Stimulated activated CD8-positive, alpha-beta memory T cell treated with anti-CD3 and anti-CD28 coated beads, Interleukin-2, amount 100 ng/mL, for 48 hours (primary cell): ENCODE data around the gene TAF11L3.
"Not testable (repeated sequence)": the region's sequence is repeated elsewhere in the genome, so short reads cannot be mapped to it uniquely, and the experiment has no call there.

Experiments used
- DNase-seq, 2 donors: peaks; one replicate each; pipeline ENCODE4 v3.0.0-alpha.2; 2020; ENCODE audit warnings: low read depth in 2 of 2

TAF11L3 gene

GRCh38 chr5:17518067-17518466, at the start of gene TAF11L3:
Gene TAF11L3 (plus strand): TSS chr5:17518367.
- DNase-seq = not testable (repeated sequence)

GRCh38 chr5:17470064-17470463, 48.1 kb upstream of the TAF11L3 start:
- DNase-seq = no peak

GRCh38 chr5:17475064-17475463, 43.1 kb upstream of the TAF11L3 start:
- not testable (repeated sequence) for DNase-seq

- DNase-seq = no peak
Observed at GRCh38 chr5:17477043-17477442, 41.1 kb upstream of the TAF11L3 start.

GRCh38 chr5:17477573-17478265, 40.4 kb upstream of the TAF11L3 start:
- no peak for DNase-seq

GRCh38 chr5:17481378-17481777, 36.8 kb upstream of the TAF11L3 start:
- DNase-seq = no peak

GRCh38 chr5:17482790-17483189, 35.4 kb upstream of the TAF11L3 start:
- DNase-seq = no peak

- not testable (repeated sequence) for DNase-seq
Observed at GRCh38 chr5:17486464-17487173, 31.5 kb upstream of the TAF11L3 start.

- no peak for DNase-seq
Observed at GRCh38 chr5:17487174-17487512, 31.0 kb upstream of the TAF11L3 start.

- not testable (repeated sequence) for DNase-seq
Observed at GRCh38 chr5:17491257-17491656, 26.9 kb upstream of the TAF11L3 start.

- no peak for DNase-seq
Observed at GRCh38 chr5:17492770-17493169, 25.4 kb upstream of the TAF11L3 start.

- DNase-seq = no peak
Observed at GRCh38 chr5:17497446-17497845, 20.7 kb upstream of the TAF11L3 start.

- not testable (repeated sequence) for DNase-seq
Observed at GRCh38 chr5:17497931-17498330, 20.2 kb upstream of the TAF11L3 start, which contains the start of gene TAF11L2. Gene TAF11L2 (plus strand): TSS chr5:17498231.

GRCh38 chr5:17511775-17512325, 6.3 kb upstream of the TAF11L3 start:
- DNase-seq = no peak

- DNase-seq = not testable (repeated sequence)
Observed at GRCh38 chr5:17517526-17517925, 641 bp upstream of the TAF11L3 start.

GRCh38 chr5:17519508-17519907, 1.3 kb downstream of the TAF11L3 start:
- DNase-seq = not testable (repeated sequence)

GRCh38 chr5:17521501-17521900, 3.3 kb downstream of the TAF11L3 start, which contains the start of gene TAF11L4:
Gene TAF11L4 (plus strand): TSS chr5:17521801.
- not testable (repeated sequence) for DNase-seq

- not testable (repeated sequence) for DNase-seq
Observed at GRCh38 chr5:17524935-17525334, 6.8 kb downstream of the TAF11L3 start, which contains the start of gene TAF11L5. Gene TAF11L5 (plus strand): TSS chr5:17525235.

GRCh38 chr5:17526504-17526903, 8.3 kb downstream of the TAF11L3 start:
- DNase-seq = not testable (repeated sequence)

- DNase-seq = not testable (repeated sequence)
Observed at GRCh38 chr5:17528369-17528768, 10.2 kb downstream of the TAF11L3 start, which contains the start of gene TAF11L6. Gene TAF11L6 (plus strand): TSS chr5:17528669.
